ENCODE data around the gene PRKX. TPM values are rescaled to one million over a fixed set of nuclear protein-coding genes. Genes with fewer than 3 reads are reported as not detected.
"Not testable (repeated sequence)": the region's sequence is repeated elsewhere in the genome, so short reads cannot be mapped to it uniquely, and the experiment has no call there.

The PRKX gene
- total and polyA plus RNA-seq, 12 donors = 1.7 to 10.1 (median 2.8) TPM

- ATAC-seq = no peak
- H3K4me1 ChIP-seq = peaks cover 0 to 9% (median 0%) of the 10 kb centered on the region in 9 donors
- H3K4me3 ChIP-seq = no peak overlapping the region
- no peak overlapping the region for H3K27ac ChIP-seq
- no peak for DNase-seq
- TF ChIP-seq, protein P1, sequence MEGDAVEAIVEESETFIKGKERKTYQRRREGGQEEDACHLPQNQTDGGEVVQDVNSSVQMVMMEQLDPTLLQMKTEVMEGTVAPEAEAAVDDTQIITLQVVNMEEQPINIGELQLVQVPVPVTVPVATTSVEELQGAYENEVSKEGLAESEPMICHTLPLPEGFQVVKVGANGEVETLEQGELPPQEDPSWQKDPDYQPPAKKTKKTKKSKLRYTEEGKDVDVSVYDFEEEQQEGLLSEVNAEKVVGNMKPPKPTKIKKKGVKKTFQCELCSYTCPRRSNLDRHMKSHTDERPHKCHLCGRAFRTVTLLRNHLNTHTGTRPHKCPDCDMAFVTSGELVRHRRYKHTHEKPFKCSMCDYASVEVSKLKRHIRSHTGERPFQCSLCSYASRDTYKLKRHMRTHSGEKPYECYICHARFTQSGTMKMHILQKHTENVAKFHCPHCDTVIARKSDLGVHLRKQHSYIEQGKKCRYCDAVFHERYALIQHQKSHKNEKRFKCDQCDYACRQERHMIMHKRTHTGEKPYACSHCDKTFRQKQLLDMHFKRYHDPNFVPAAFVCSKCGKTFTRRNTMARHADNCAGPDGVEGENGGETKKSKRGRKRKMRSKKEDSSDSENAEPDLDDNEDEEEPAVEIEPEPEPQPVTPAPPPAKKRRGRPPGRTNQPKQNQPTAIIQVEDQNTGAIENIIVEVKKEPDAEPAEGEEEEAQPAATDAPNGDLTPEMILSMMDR (IDR thresholded peaks at IDR 0.05) = no peak
- H3K9me3 ChIP-seq = no peaks in the 10 kb centered on the region
- 74 to 90% methylated on average over 3 of the region's 3 CpGs for WGBS, 2 donors
- H3K36me3 ChIP-seq = no peaks in the 10 kb centered on the region
- intact Hi-C loops (cut with DNase I) = loop anchor here in 2 of 10 donors (10.0 kb wide), 3 partner anchors 51 to 99 kb away; no protein-coding TSS in a partner anchor
- peaks cover 0 to 20% (median 0%) of the 10 kb centered on the region in 7 donors for H3K27me3 ChIP-seq
Measured at GRCh38 chrX:3715921-3716320, 2.5 kb upstream of the PRKX start.

DNA sequence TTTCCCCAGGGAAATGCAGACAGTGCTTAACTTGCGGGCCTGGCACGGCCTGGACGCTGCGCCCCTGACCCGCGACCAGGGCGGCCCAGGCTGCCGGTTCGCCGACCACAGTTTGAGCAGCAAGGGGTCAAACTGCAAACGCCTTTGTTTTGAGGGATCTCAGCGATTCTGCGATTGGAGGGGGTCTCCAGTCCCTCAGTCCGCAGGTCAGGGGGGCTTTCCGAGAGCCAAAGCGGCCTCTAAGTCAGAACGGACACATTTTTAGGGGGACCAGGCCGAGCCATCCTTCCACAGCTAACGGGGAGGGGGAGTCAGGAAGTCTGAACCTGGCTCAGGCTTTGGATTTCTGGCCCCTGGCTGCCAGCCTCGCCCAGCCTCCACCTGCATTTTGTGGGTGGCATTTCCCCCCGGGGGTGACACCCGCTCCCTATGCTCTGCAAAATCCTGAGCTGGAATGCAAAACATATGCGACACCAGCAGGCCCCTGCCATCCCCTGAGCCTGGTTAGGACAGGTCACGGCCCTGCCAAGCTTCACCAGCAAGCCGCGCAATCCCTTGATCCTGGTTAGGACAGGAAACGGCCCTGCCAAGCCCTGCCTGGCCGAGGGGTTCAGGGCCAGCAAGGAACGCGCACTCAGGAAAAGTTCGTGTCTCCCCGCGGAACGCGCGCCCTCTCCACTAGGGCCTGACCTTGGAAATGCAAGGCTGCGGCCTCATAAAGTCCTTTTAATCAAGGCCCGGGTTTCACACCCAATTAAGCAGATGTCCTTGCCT is 1.4 kb upstream of the PRKX start:
- intact Hi-C loops (cut with DNase I) = loop anchor here in 2 of 10 donors (10.0 kb wide), 3 partner anchors 50 to 100 kb away; no protein-coding TSS in a partner anchor
- H3K4me3 ChIP-seq, H3K9me3 ChIP-seq, H3K36me3 ChIP-seq, H3K27ac ChIP-seq, ATAC-seq, H3K4me1 ChIP-seq, DNase-seq: not testable (repeated sequence)
- peaks cover 0 to 20% (median 0%) of the 10 kb centered on the region in 7 donors for H3K27me3 ChIP-seq
- WGBS, 2 donors = 79% methylated on average over 27 to 36 of the region's 38 CpGs

- 10 to 14% methylated on average over 15 of the region's 15 CpGs for WGBS, 2 donors
- Histone ChIP-seq H3K9me3 (no peaks in the 10 kb centered on the region), H3K4me3 (peak overlapping the region; percentile 32 to 82 (median 66)), H3K27ac (peak overlapping the region in 8 of 10 donors; percentile 63 to 90 (median 82)), H3K4me1 (peaks cover 0 to 9% (median 0%) of the 10 kb centered on the region in 9 donors), H3K27me3 (peaks cover 0 to 20% (median 0%) of the 10 kb centered on the region in 7 donors), H3K36me3 (no peaks in the 10 kb centered on the region)
- intact Hi-C loops (cut with DNase I) = loop anchor here in 2 of 10 donors (10.0 kb wide), 3 partner anchors 49 to 101 kb away; no protein-coding TSS in a partner anchor
- TF ChIP-seq, protein P1 (IDR thresholded peaks at IDR 0.05) = no peak
- DNase-seq = no peak
- no peak for ATAC-seq
Measured at GRCh38 chrX:3713937-3714434, 537 bp upstream of the PRKX start.

- DNase-seq (no peak), ATAC-seq (peak in 6 of 8 donors; percentile 4 to 40 (median 12))
- TF ChIP-seq, protein P1 (IDR thresholded peaks at IDR 0.05) = no peak
- intact Hi-C loops (cut with DNase I) = loop anchor here in 2 of 10 donors (10.0 kb wide), 3 partner anchors 48 to 102 kb away; no protein-coding TSS in a partner anchor
- peak overlapping the region; percentile 75 to 90 (median 82) for H3K27ac ChIP-seq
- H3K4me1 ChIP-seq = peaks cover 0 to 9% (median 0%) of the 10 kb centered on the region in 9 donors
- H3K27me3 ChIP-seq = peaks cover 0 to 20% (median 0%) of the 10 kb centered on the region in 7 donors
- H3K9me3 ChIP-seq = no peaks in the 10 kb centered on the region
- H3K36me3 ChIP-seq = no peaks in the 10 kb centered on the region
- peak overlapping the region; percentile 63 to 82 (median 68) for H3K4me3 ChIP-seq
- WGBS, 2 donors = 0 to 3% methylated on average over 18 to 36 of the region's 38 CpGs
Measured at GRCh38 chrX:3712870-3713224, 602 bp downstream of the PRKX start.

Measured in heart right ventricle (tissue), 16 donors.